Neural progenitor cell (in vitro differentiated cells): ENCODE measurements around the gene SLC12A9. TPM values are rescaled to one million over a fixed set of nuclear protein-coding genes. Genes with fewer than 3 reads are reported as not detected.

Experiments used
- DNase-seq: peaks from one replicate; pipeline ENCODE4 v3.0.0-alpha.2; 2016; ENCODE audit warnings: low spot score
- H2AFZ ChIP-seq: fragments of 200-600 bp; sonication (generic); replicated peaks from 2 replicates; pipeline ENCODE4 v1.6.1; 2016; ENCODE audit warnings: antibody characterized with exemption
- H3F3A ChIP-seq: fragments of 200-600 bp; sonication (generic); 2 replicates; pipeline ENCODE4 v1.6.1; 2016; ENCODE audit warnings: antibody characterized with exemption, low read depth
- H3K27ac ChIP-seq: fragments of 200-600 bp; sonication (generic); 2 replicates; pipeline ENCODE4 v1.5.1; 2016; ENCODE audit warnings: mild to moderate bottlenecking
- H3K27me3 ChIP-seq: fragments of 200-600 bp; sonication (generic); 2 replicates; pipeline ENCODE4 v1.6.1; 2016; ENCODE audit warnings: mild to moderate bottlenecking, moderate library complexity
- H3K36me3 ChIP-seq: fragments of 200-600 bp; sonication (generic); 2 replicates; pipeline ENCODE4 v1.5.1; 2016
- H3K4me1 ChIP-seq: fragments of 200-600 bp; sonication (generic); 2 replicates; pipeline ENCODE4 v1.6.1; 2016; ENCODE audit warnings: mixed run types
- H3K4me2 ChIP-seq: fragments of 200-600 bp; sonication (generic); 2 replicates; pipeline ENCODE4 v1.6.1; 2016
- H3K4me3 ChIP-seq: fragments of 200-600 bp; sonication (generic); 2 replicates; pipeline ENCODE4 v1.5.1; 2016
- H3K79me2 ChIP-seq: fragments of 200-600 bp; sonication (generic); 2 replicates; pipeline ENCODE4 v1.6.1; 2016; ENCODE audit warnings: low read depth
- H3K9ac ChIP-seq: fragments of 200-600 bp; sonication (generic); 2 replicates; pipeline ENCODE4 v1.6.1; 2016
- H3K9me3 ChIP-seq: fragments of 200-600 bp; sonication (generic); 2 replicates; pipeline ENCODE4 v1.5.1; 2016; ENCODE audit warnings: low read depth
- H4K20me1 ChIP-seq: fragments of 200-600 bp; sonication (generic); 2 replicates; pipeline ENCODE4 v1.6.1; 2016; ENCODE audit warnings: low read depth
- H3K27ac Mint-ChIP-seq: 3 replicates; pipeline ENCODE4 v1.8.0; 2021; ENCODE audit warnings: mixed read lengths
- H3K27me3 Mint-ChIP-seq: 2 replicates; pipeline ENCODE4 v1.8.0; 2022; ENCODE audit warnings: low read depth, mild to moderate bottlenecking, inconsistent platforms, moderate library complexity, mixed read lengths; ENCODE audit not compliant: insufficient read depth
- H3K36me3 Mint-ChIP-seq: 3 replicates; pipeline ENCODE4 v1.8.0; 2021; ENCODE audit warnings: mixed read lengths
- H3K4me1 Mint-ChIP-seq: 3 replicates; pipeline ENCODE4 v1.8.0; 2021; ENCODE audit warnings: mixed read lengths
- H3K4me3 Mint-ChIP-seq: 3 replicates; pipeline ENCODE4 v1.8.0; 2021; ENCODE audit warnings: mild to moderate bottlenecking, moderate library complexity, mixed read lengths
- H3K9me3 Mint-ChIP-seq: 3 replicates; pipeline ENCODE4 v1.8.0; 2020; ENCODE audit warnings: mixed read lengths
- CTCF ChIP-seq: fragments of 200-600 bp; sonication (generic); IDR thresholded peaks from 2 replicates; pipeline ENCODE4 v1.5.1; 2017; ENCODE audit warnings: antibody characterized with exemption, mild to moderate bottlenecking
- EZH2 ChIP-seq: fragments of 200-600 bp; sonication (generic); IDR thresholded peaks from 2 replicates; pipeline ENCODE4 v1.6.1; 2017; ENCODE audit warnings: antibody characterized with exemption, mild to moderate bottlenecking, moderate library complexity
- EZH2phosphoT487 ChIP-seq: fragments of 200-600 bp; sonication (generic); IDR thresholded peaks from 2 replicates; pipeline ENCODE4 v1.6.1; 2017; ENCODE audit warnings: antibody characterized with exemption
- total RNA-seq: library from RNA; depleted of rRNA; stranded (reverse); fragments of >200 nt; gene quantifications from 2 replicates; pipeline ENCODE4 v1.2.3, GENCODE V29; 2015; ENCODE audit warnings: low replicate concordance

Gene SLC12A9
- total RNA-seq, 1 donor from 2014 or later = 3.5 TPM

DNA sequence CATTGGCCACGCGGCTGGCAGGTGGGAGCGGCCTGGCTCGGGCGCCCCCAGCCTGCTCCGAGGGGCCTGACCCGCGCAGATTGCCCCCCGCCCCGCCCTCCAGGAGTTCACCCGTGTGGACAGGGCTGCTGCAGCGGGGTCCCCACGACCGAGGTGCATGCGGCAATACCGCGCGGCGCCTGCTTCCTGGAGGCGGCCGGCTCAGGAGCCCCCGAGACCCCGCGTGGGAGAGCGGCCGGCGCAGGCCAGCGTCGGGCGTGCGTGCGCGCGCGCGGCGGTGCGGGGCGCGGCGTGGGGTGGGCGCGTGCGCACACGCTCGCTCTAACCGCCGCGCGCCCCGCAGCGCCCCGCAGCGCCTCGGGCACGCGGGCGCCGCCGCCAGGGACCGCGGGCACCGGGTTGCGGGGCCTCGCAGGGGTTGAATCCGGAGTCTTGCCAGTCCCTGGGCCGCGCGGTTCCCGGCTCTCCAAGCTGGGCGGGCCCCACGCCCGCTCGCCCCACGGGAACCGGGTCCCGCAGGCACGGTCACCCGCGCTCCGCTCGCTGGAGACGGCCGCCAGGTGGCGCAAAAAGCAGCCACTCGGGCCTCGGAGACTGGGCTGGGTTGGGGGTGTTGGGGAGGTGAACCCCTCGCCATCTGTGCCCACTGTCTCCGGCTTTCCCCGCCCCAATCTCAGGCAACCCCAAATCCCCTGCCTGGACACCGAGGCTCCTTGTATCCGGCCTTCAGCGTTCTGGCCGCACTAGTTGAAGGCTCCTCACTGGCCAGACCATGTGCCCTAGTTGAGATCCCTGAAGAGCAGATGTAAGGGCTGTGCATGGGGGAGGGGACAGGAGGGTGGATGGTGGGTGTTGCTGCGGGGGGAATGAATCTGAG lies 44.5 kb downstream of the SLC12A9 start:
- Histone ChIP-seq H3K4me3 (peak overlapping the region; percentile 51), H3K27me3 (peaks cover 34% of the 10 kb centered on the region), H3F3A (peaks cover 13% of the 10 kb centered on the region), H3K9me3 (no peaks in the 10 kb centered on the region), H3K36me3 (no peaks in the 10 kb centered on the region), H3K4me2 (peak overlapping the region; percentile 86), H3K9ac (no peak overlapping the region), H2AFZ (no peak overlapping the region), H3K79me2 (no peaks in the 10 kb centered on the region), H3K4me1 (peaks cover 8% of the 10 kb centered on the region), H4K20me1 (peaks cover 5% of the 10 kb centered on the region), H3K27ac (no peak overlapping the region)
- DNase-seq = peak; percentile 69
- Mint-ChIP-seq H3K4me1 (peaks cover 16% of the 10 kb centered on the region), H3K27me3 (peaks cover 25% of the 10 kb centered on the region), H3K9me3 (no peaks in the 10 kb centered on the region), H3K27ac (no peak overlapping the region), H3K36me3 (no peaks in the 10 kb centered on the region), H3K4me3 (peak overlapping the region; percentile 86)
- TF ChIP-seq CTCF (peak; percentile 85), EZH2 (peak; percentile 22), EZH2phosphoT487 (peak; percentile 25)

- H3K9me3 Mint-ChIP-seq = no peaks in the 10 kb centered on the region
- H3K27ac Mint-ChIP-seq = peak overlapping the region; percentile 12
- H3K4me3 ChIP-seq = no peak overlapping the region
- no peak for DNase-seq
- no peak overlapping the region for H2AFZ ChIP-seq
- peaks cover 25% of the 10 kb centered on the region for H3K27me3 Mint-ChIP-seq
- no peak overlapping the region for H3K9ac ChIP-seq
- peak overlapping the region; percentile 84 for H3K4me3 Mint-ChIP-seq
- TF ChIP-seq CTCF (no peak), EZH2 (no peak), EZH2phosphoT487 (no peak)
- H3K9me3 ChIP-seq = no peaks in the 10 kb centered on the region
- no peaks in the 10 kb centered on the region for H3K36me3 ChIP-seq
- peaks cover 13% of the 10 kb centered on the region for H3F3A ChIP-seq
- H3K4me1 ChIP-seq = peaks cover 8% of the 10 kb centered on the region
- H3K27ac ChIP-seq = no peak overlapping the region
- H3K4me2 ChIP-seq = no peak overlapping the region
- H3K4me1 Mint-ChIP-seq = peaks cover 12% of the 10 kb centered on the region
- peaks cover 34% of the 10 kb centered on the region for H3K27me3 ChIP-seq
- no peaks in the 10 kb centered on the region for H3K79me2 ChIP-seq
- no peaks in the 10 kb centered on the region for H3K36me3 Mint-ChIP-seq
- H4K20me1 ChIP-seq = peaks cover 5% of the 10 kb centered on the region
These were observed 45.4 kb downstream of the SLC12A9 start for GRCh38 chr7:100897772-100898454.

- peaks cover 34% of the 10 kb centered on the region for H3K27me3 ChIP-seq
These were observed 46.9 kb downstream of the SLC12A9 start for GRCh38 chr7:100899432-100899831.

More at GRCh38 chr7:100899432-100899831, 46.9 kb downstream of the SLC12A9 start:
- Histone ChIP-seq H3K79me2 (no peaks in the 10 kb centered on the region), H3K9ac (no peak overlapping the region), H3K4me1 (peaks cover 1% of the 10 kb centered on the region), H3K27ac (no peak overlapping the region), H3F3A (peaks cover 13% of the 10 kb centered on the region), H2AFZ (no peak overlapping the region), H4K20me1 (peaks cover 5% of the 10 kb centered on the region), H3K36me3 (no peaks in the 10 kb centered on the region), H3K9me3 (no peaks in the 10 kb centered on the region), H3K4me2 (no peak overlapping the region), H3K4me3 (no peak overlapping the region)
- Mint-ChIP-seq H3K4me1 (peaks cover 9% of the 10 kb centered on the region), H3K27ac (no peak overlapping the region), H3K36me3 (no peaks in the 10 kb centered on the region), H3K9me3 (no peaks in the 10 kb centered on the region), H3K27me3 (peaks cover 23% of the 10 kb centered on the region), H3K4me3 (no peak overlapping the region)
- TF ChIP-seq EZH2 (no peak), CTCF (no peak), EZH2phosphoT487 (no peak)
- DNase-seq = no peak
